Mesendoderm (in vitro differentiated cells): ENCODE measurements around the gene HK3.

Source experiments
- DNase-seq: peaks from one replicate; pipeline ENCODE4 v3.0.0; 2013
- H2AK5ac ChIP-seq: 2 replicates; pipeline ENCODE4 v1.6.1; 2013; ENCODE audit warnings: low read length, inconsistent platforms
- H2BK120ac ChIP-seq: 2 replicates; pipeline ENCODE4 v1.6.1; 2013; ENCODE audit warnings: low read depth, mild to moderate bottlenecking, low read length, moderate library complexity, mixed read lengths
- H2BK15ac ChIP-seq: replicated peaks from 2 replicates; pipeline ENCODE4 v1.6.1; 2013; ENCODE audit warnings: low read depth, mild to moderate bottlenecking, moderate library complexity
- H2BK5ac ChIP-seq: 2 replicates; pipeline ENCODE4 v1.6.1; 2013; ENCODE audit warnings: low read length, inconsistent platforms
- H3K18ac ChIP-seq: 2 replicates; pipeline ENCODE4 v1.6.1; 2013; ENCODE audit warnings: mild to moderate bottlenecking, low read length, mixed read lengths
- H3K23ac ChIP-seq: one replicate; pipeline ENCODE4 v1.6.1; 2013; ENCODE audit warnings: low read length
- H3K27ac ChIP-seq: 2 replicates; pipeline ENCODE4 v1.5.1; 2013; ENCODE audit warnings: low read depth, mild to moderate bottlenecking, inconsistent platforms, low read length, moderate library complexity
- H3K27me3 ChIP-seq: 2 replicates; pipeline ENCODE4 v1.6.1; 2013; ENCODE audit warnings: low read length, control low read depth, mild to moderate bottlenecking, inconsistent platforms; ENCODE audit not compliant: insufficient read depth, poor library complexity
- H3K36me3 ChIP-seq: 2 replicates; pipeline ENCODE4 v1.6.1; 2013; ENCODE audit warnings: low read length, inconsistent platforms; ENCODE audit not compliant: control insufficient read depth, insufficient read depth
- H3K4ac ChIP-seq: one replicate; pipeline ENCODE4 v1.6.1; 2013; ENCODE audit warnings: low read depth, mild to moderate bottlenecking, low read length, moderate library complexity
- H3K4me1 ChIP-seq: 2 replicates; pipeline ENCODE4 v1.6.1; 2013; ENCODE audit warnings: low read depth, low read length, inconsistent platforms; ENCODE audit not compliant: control insufficient read depth
- H3K4me2 ChIP-seq: 2 replicates; pipeline ENCODE4 v1.6.1; 2013; ENCODE audit warnings: low read length
- H3K4me3 ChIP-seq: 2 replicates; pipeline ENCODE4 v1.5.1; 2013; ENCODE audit warnings: mild to moderate bottlenecking, low read length
- H3K56ac ChIP-seq: one replicate; pipeline ENCODE4 v1.6.1; 2013; ENCODE audit warnings: low read length
- H3K79me1 ChIP-seq: 2 replicates; pipeline ENCODE4 v1.6.1; 2013; ENCODE audit warnings: low read length, inconsistent platforms
- H3K79me2 ChIP-seq: 2 replicates; pipeline ENCODE4 v1.6.1; 2013; ENCODE audit warnings: mild to moderate bottlenecking, low read length; ENCODE audit not compliant: control insufficient read depth, insufficient read depth
- H3K9ac ChIP-seq: 2 replicates; pipeline ENCODE4 v1.6.1; 2013; ENCODE audit warnings: low read length, inconsistent platforms
- H4K5ac ChIP-seq: one replicate; pipeline ENCODE4 v1.6.1; 2013; ENCODE audit warnings: low read length
- H4K8ac ChIP-seq: one replicate; pipeline ENCODE4 v1.6.1; 2013; ENCODE audit warnings: low read depth, mild to moderate bottlenecking, control low read depth, low read length, moderate library complexity
- WGBS: extraction: QIAGEN DNeasy Blood & Tissue Kit; methylation state at CpG from one replicate; pipeline ENCODE4 v1.1.7; 2013; ENCODE audit warnings: low lambda C conversion rate, missing lambda C conversion rate; ENCODE audit not compliant: insufficient coverage; ENCODE audit errors: extremely low coverage; 5-methylcytosine and 5-hydroxymethylcytosine counted together

Gene HK3

DNA sequence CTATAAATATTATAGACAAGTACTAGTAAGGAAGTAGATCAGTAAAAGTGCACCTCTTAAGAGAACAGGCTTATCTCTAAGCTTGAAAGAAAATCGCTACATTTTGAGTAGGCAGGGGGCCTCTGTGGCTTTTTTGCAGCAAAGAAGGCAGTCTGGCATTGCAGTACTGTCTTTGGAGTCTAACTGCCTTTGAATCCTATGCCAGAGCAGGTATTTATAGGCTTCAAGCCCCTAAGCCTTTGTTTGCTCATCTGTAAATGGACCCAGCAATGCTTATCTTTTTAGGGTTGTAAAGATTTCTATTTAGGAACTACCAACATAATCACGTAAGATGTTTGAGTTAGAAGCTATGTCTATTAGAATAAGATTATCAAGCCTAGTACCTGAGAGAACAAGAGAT lies 23.7 kb upstream of the HK3 start:
- Histone ChIP-seq H3K4me3 (no peak overlapping the region), H2BK120ac (no peak overlapping the region), H3K9ac (no peak overlapping the region), H3K56ac (no peak overlapping the region), H3K27ac (no peak overlapping the region), H4K8ac (no peak overlapping the region), H3K4ac (no peak overlapping the region), H2BK5ac (no peak overlapping the region), H2AK5ac (no peak overlapping the region), H3K23ac (no peak overlapping the region), H3K18ac (no peak overlapping the region), H4K5ac (no peak overlapping the region), H3K36me3 (no peaks in the 10 kb centered on the region), H2BK15ac (no peak overlapping the region), H3K79me2 (no peaks in the 10 kb centered on the region), H3K27me3 (no peaks in the 10 kb centered on the region), H3K4me1 (no peaks in the 10 kb centered on the region), H3K79me1 (no peaks in the 10 kb centered on the region), H3K4me2 (no peak overlapping the region)
- DNase-seq = no peak
- WGBS = no CpG with 5 or more reads among the region's 2 CpGs

DNA sequence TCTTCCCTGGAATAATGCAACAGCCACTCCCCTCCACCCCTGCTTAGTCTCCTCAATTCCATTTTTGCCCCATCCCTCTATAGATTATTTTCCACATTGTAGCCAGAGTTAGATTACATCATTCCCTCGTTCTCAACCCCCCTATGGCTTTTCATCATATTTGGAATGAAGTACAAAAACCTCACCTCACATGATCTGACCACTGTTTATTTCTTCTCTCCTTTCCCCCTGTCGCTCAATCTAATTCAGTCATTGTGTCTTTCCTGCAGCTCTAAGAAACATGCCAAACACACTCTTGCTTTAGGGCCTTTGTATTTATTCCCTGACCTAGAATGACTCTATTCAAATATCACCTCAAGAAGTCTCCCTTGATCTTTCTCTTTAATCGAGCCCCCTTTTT lies 22.6 kb upstream of the HK3 start:
- Histone ChIP-seq H3K79me1 (no peaks in the 10 kb centered on the region), H3K27me3 (no peaks in the 10 kb centered on the region), H2BK120ac (no peak overlapping the region), H3K9ac (no peak overlapping the region), H3K4me2 (no peak overlapping the region), H2AK5ac (no peak overlapping the region), H3K23ac (no peak overlapping the region), H4K5ac (no peak overlapping the region), H3K18ac (no peak overlapping the region), H3K4me3 (no peak overlapping the region), H2BK15ac (no peak overlapping the region), H3K79me2 (no peaks in the 10 kb centered on the region), H4K8ac (no peak overlapping the region), H3K4me1 (no peaks in the 10 kb centered on the region), H3K56ac (no peak overlapping the region), H3K27ac (no peak overlapping the region), H2BK5ac (no peak overlapping the region), H3K4ac (no peak overlapping the region), H3K36me3 (no peaks in the 10 kb centered on the region)
- WGBS = no CpG with 5 or more reads among the region's 3 CpGs
- DNase-seq = no peak

DNA sequence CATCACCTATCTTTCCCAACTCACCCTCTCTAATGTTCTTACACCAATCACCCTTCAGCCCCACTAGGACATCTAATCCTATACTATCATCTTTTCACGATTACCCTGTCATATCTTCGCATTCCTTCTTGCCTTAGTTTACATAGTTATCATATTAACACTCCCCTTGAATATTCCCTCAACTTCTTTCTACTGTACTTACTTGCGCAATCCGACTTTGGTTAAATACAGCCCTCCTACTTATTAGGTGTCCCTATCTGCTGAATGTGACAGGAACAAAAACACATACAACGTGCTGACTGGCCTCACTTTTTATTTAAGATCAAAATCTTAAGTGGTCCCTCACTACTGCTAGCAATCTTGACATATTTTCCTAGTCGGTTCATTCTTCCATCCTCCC lies 19.5 kb upstream of the HK3 start:
- H2BK15ac ChIP-seq = no peak overlapping the region
- H2AK5ac ChIP-seq = no peak overlapping the region
- H3K4ac ChIP-seq = no peak overlapping the region
- H3K4me3 ChIP-seq = no peak overlapping the region
- no peak overlapping the region for H3K18ac ChIP-seq
- no peak overlapping the region for H2BK120ac ChIP-seq
- no peak overlapping the region for H3K56ac ChIP-seq
- no peak overlapping the region for H4K5ac ChIP-seq
- H2BK5ac ChIP-seq = no peak overlapping the region
- H3K36me3 ChIP-seq = no peaks in the 10 kb centered on the region
- peaks cover 1% of the 10 kb centered on the region for H3K27me3 ChIP-seq
- H3K4me2 ChIP-seq = no peak overlapping the region
- no peak for DNase-seq
- no peak overlapping the region for H3K23ac ChIP-seq
- H3K79me2 ChIP-seq = no peaks in the 10 kb centered on the region
- H3K9ac ChIP-seq = no peak overlapping the region
- H4K8ac ChIP-seq = no peak overlapping the region
- H3K27ac ChIP-seq = no peak overlapping the region
- H3K79me1 ChIP-seq = no peaks in the 10 kb centered on the region
- H3K4me1 ChIP-seq = no peaks in the 10 kb centered on the region
- WGBS = 100% methylated on average over 2 of the region's 6 CpGs

DNA sequence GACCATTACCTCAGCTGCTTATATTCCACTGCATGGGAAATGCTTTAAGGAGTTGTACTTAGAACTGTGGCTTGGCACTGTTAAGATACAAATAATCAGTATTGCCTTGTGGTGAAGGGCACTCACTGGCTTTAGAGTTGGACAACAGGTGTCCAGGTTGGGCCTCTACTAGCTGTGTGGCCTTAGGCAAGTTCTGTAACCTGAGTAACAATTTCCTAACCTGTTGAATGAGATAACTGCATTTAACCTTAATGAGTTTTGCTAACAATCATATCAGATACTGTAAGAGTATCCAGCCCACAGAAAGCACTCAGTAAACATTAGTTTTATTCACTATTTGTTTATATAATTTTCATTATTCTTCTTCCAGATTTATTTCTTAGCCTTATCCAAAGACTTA lies 17.2 kb upstream of the HK3 start:
- H4K5ac ChIP-seq = no peak overlapping the region
- no peak overlapping the region for H3K4ac ChIP-seq
- H3K4me2 ChIP-seq = no peak overlapping the region
- no peak overlapping the region for H3K56ac ChIP-seq
- H4K8ac ChIP-seq = no peak overlapping the region
- H2AK5ac ChIP-seq = no peak overlapping the region
- H2BK5ac ChIP-seq = no peak overlapping the region
- no peak overlapping the region for H3K23ac ChIP-seq
- H3K36me3 ChIP-seq = no peaks in the 10 kb centered on the region
- peaks cover 1% of the 10 kb centered on the region for H3K27me3 ChIP-seq
- no peaks in the 10 kb centered on the region for H3K79me1 ChIP-seq
- no peak overlapping the region for H2BK120ac ChIP-seq
- H2BK15ac ChIP-seq = no peak overlapping the region
- no peak overlapping the region for H3K9ac ChIP-seq
- no peaks in the 10 kb centered on the region for H3K4me1 ChIP-seq
- H3K79me2 ChIP-seq = no peaks in the 10 kb centered on the region
- DNase-seq = no peak
- no peak overlapping the region for H3K27ac ChIP-seq
- H3K4me3 ChIP-seq = no peak overlapping the region
- H3K18ac ChIP-seq = no peak overlapping the region

DNA sequence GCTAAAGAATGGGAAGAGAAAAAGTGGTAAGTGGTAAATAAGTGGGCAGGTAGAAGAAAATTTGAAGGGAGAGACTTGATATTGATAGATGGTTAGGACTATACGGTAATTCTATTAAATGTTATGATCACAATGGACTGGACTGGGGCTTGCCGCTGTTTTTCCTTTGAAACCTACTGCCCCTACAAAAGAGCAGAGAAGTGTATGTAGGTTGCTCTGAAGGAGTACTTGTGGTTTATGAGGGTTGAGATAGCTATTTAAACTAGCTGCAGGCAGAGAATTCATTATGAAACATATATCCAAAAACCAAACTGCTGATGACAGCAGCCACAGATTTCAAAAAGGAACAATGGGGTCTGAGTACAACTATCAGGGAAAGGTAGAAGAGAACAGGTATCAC lies 16.8 kb upstream of the HK3 start:
- Histone ChIP-seq H2BK5ac (no peak overlapping the region), H3K56ac (no peak overlapping the region), H4K5ac (no peak overlapping the region), H3K27ac (no peak overlapping the region), H3K9ac (no peak overlapping the region), H3K36me3 (no peaks in the 10 kb centered on the region), H2BK120ac (no peak overlapping the region), H3K4ac (no peak overlapping the region), H3K79me1 (no peaks in the 10 kb centered on the region), H3K18ac (no peak overlapping the region), H3K4me2 (no peak overlapping the region), H3K27me3 (peaks cover 1% of the 10 kb centered on the region), H4K8ac (no peak overlapping the region), H2BK15ac (no peak overlapping the region), H3K23ac (no peak overlapping the region), H3K4me3 (no peak overlapping the region), H3K4me1 (no peaks in the 10 kb centered on the region), H3K79me2 (no peaks in the 10 kb centered on the region), H2AK5ac (no peak overlapping the region)
- DNase-seq = no peak
- WGBS = no CpG with 5 or more reads among the region's 2 CpGs

DNA sequence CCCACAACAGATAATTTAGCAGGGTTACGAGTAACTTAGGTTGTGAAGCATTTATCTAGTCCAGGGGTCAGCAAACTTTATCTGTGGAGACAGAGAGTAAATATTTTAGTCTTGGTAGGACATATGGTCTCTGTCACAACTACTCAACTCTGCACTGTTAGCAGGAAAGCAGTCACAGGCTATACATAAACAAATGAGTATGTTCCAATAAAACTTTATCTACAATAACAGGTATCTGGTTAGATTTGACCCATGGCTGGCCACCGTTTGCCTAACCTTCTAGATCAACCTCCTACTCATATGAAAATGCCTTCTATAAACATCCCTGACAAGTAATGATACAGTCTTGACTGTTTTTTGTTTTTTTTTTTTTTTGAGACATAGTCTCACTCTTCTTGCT lies 13.0 kb upstream of the HK3 start:
- DNase-seq = no peak
- H2BK120ac ChIP-seq = no peak overlapping the region
- H3K4ac ChIP-seq = no peak overlapping the region
- no peaks in the 10 kb centered on the region for H3K79me2 ChIP-seq
- no CpG with 5 or more reads among the region's 2 CpGs for WGBS
- no peaks in the 10 kb centered on the region for H3K4me1 ChIP-seq
- H3K9ac ChIP-seq = no peak overlapping the region
- no peak overlapping the region for H3K4me3 ChIP-seq
- no peak overlapping the region for H2BK15ac ChIP-seq
- H3K27me3 ChIP-seq = peaks cover 1% of the 10 kb centered on the region
- H3K18ac ChIP-seq = no peak overlapping the region
- no peak overlapping the region for H3K27ac ChIP-seq
- no peak overlapping the region for H3K56ac ChIP-seq
- no peak overlapping the region for H3K4me2 ChIP-seq
- H3K23ac ChIP-seq = no peak overlapping the region
- no peak overlapping the region for H2AK5ac ChIP-seq
- no peak overlapping the region for H2BK5ac ChIP-seq
- no peaks in the 10 kb centered on the region for H3K36me3 ChIP-seq
- no peak overlapping the region for H4K8ac ChIP-seq
- no peaks in the 10 kb centered on the region for H3K79me1 ChIP-seq
- no peak overlapping the region for H4K5ac ChIP-seq
